ENCODE data around the gene LONP2. TPM values are rescaled to one million over a fixed set of nuclear protein-coding genes. Genes with fewer than 3 reads are reported as not detected.

LONP2 gene
- total and polyA plus RNA-seq, 4 donors = 30.0 to 304 (median 52.8) TPM

GRCh38 chr16:48291754-48292153, 47.7 kb downstream of the LONP2 start:
- TF ChIP-seq GABPA (IDR thresholded peaks at IDR 0.05 in 1 of 2, conservative IDR thresholded peaks at IDR 0.05 in 1 of 2) (no peak), FOXA1 (IDR thresholded peaks at IDR 0.05) (no peak), SP1 (IDR thresholded peaks at IDR 0.05) (no peak), JUND (IDR thresholded peaks at IDR 0.05) (no peak), FOXA2 (IDR thresholded peaks at IDR 0.05) (no peak), HNF4G (IDR thresholded peaks at IDR 0.05) (no peak), RXRA (IDR thresholded peaks at IDR 0.05) (no peak)
- TF ChIP-seq, protein P1, sequence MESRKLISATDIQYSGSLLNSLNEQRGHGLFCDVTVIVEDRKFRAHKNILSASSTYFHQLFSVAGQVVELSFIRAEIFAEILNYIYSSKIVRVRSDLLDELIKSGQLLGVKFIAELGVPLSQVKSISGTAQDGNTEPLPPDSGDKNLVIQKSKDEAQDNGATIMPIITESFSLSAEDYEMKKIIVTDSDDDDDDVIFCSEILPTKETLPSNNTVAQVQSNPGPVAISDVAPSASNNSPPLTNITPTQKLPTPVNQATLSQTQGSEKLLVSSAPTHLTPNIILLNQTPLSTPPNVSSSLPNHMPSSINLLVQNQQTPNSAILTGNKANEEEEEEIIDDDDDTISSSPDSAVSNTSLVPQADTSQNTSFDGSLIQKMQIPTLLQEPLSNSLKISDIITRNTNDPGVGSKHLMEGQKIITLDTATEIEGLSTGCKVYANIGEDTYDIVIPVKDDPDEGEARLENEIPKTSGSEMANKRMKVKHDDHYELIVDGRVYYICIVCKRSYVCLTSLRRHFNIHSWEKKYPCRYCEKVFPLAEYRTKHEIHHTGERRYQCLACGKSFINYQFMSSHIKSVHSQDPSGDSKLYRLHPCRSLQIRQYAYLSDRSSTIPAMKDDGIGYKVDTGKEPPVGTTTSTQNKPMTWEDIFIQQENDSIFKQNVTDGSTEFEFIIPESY (IDR thresholded peaks at IDR 0.05) = no peak
- TF ChIP-seq, protein P2, sequence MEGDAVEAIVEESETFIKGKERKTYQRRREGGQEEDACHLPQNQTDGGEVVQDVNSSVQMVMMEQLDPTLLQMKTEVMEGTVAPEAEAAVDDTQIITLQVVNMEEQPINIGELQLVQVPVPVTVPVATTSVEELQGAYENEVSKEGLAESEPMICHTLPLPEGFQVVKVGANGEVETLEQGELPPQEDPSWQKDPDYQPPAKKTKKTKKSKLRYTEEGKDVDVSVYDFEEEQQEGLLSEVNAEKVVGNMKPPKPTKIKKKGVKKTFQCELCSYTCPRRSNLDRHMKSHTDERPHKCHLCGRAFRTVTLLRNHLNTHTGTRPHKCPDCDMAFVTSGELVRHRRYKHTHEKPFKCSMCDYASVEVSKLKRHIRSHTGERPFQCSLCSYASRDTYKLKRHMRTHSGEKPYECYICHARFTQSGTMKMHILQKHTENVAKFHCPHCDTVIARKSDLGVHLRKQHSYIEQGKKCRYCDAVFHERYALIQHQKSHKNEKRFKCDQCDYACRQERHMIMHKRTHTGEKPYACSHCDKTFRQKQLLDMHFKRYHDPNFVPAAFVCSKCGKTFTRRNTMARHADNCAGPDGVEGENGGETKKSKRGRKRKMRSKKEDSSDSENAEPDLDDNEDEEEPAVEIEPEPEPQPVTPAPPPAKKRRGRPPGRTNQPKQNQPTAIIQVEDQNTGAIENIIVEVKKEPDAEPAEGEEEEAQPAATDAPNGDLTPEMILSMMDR (IDR thresholded peaks at IDR 0.05; ENCODE audit: low read depth, low read length, missing input control) = no peak
- TF ChIP-seq, protein P3, sequence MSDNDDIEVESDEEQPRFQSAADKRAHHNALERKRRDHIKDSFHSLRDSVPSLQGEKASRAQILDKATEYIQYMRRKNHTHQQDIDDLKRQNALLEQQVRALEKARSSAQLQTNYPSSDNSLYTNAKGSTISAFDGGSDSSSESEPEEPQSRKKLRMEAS (IDR thresholded peaks at IDR 0.05) = no peak
- H3K9me3 ChIP-seq (ENCODE audit: control insufficient read depth in 4 of 4, low read length in 3 of 4) = peaks cover 0 to 4% (median 0%) of the 10 kb centered on the region in 4 donors
- no peaks in the 10 kb centered on the region for H3K4me1 ChIP-seq (ENCODE audit: control insufficient read depth in 4 of 4, insufficient read depth in 4 of 4, low read length in 3 of 4)
- H3K4me3 ChIP-seq (ENCODE audit: low read depth in 1 of 3, low read length in 3 of 3) = no peak overlapping the region
- 85% methylated on average over 4 of the region's 4 CpGs for WGBS
- DNase-seq (ENCODE audit: low spot score) = no peak
- no peak overlapping the region for H3K9ac ChIP-seq (ENCODE audit: low read depth in 1 of 2, low read length in 2 of 2)
- H3K27ac ChIP-seq (ENCODE audit: low read depth in 1 of 2, low read length in 2 of 2) = no peak overlapping the region
- no peaks in the 10 kb centered on the region for H3K27me3 ChIP-seq (ENCODE audit: control insufficient read depth in 4 of 4, insufficient read depth in 4 of 4, low read length in 3 of 4)
- peaks cover 7 to 66% (median 40%) of the 10 kb centered on the region in 4 donors for H3K36me3 ChIP-seq (ENCODE audit: control insufficient read depth in 4 of 4, insufficient read depth in 3 of 4, low read depth in 1 of 4, low read length in 3 of 4)

- H3K4me1 ChIP-seq (ENCODE audit: control insufficient read depth in 4 of 4, insufficient read depth in 4 of 4, low read length in 3 of 4) = no peaks in the 10 kb centered on the region
- no peaks in the 10 kb centered on the region for H3K9me3 ChIP-seq (ENCODE audit: control insufficient read depth in 4 of 4, low read length in 3 of 4)
- TF ChIP-seq FOXA2 (IDR thresholded peaks at IDR 0.05) (no peak), REST (IDR thresholded peaks at IDR 0.05) (no peak), GABPA (IDR thresholded peaks at IDR 0.05 in 1 of 2, conservative IDR thresholded peaks at IDR 0.05 in 1 of 2) (no peak), HNF4G (IDR thresholded peaks at IDR 0.05) (no peak), EGR1 (IDR thresholded peaks at IDR 0.05; ENCODE audit: low read depth in 2 of 2) (no peak), NR2F2 (IDR thresholded peaks at IDR 0.05) (no peak), SP1 (IDR thresholded peaks at IDR 0.05) (no peak), HNF4A (conservative IDR thresholded peaks at IDR 0.05) (no peak), JUND (IDR thresholded peaks at IDR 0.05) (no peak), RAD21 (IDR thresholded peaks at IDR 0.05) (no peak)
- TF ChIP-seq, protein P1 (IDR thresholded peaks at IDR 0.05) = no peak
- TF ChIP-seq, protein P2 (IDR thresholded peaks at IDR 0.05; ENCODE audit: low read depth, low read length, missing input control) = no peak
- TF ChIP-seq, protein P4, sequence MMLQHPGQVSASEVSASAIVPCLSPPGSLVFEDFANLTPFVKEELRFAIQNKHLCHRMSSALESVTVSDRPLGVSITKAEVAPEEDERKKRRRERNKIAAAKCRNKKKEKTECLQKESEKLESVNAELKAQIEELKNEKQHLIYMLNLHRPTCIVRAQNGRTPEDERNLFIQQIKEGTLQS (IDR thresholded peaks at IDR 0.05) = no peak
- H3K36me3 ChIP-seq (ENCODE audit: control insufficient read depth in 4 of 4, insufficient read depth in 3 of 4, low read depth in 1 of 4, low read length in 3 of 4) = peaks cover 10 to 65% (median 39%) of the 10 kb centered on the region in 4 donors
- H3K27me3 ChIP-seq (ENCODE audit: control insufficient read depth in 4 of 4, insufficient read depth in 4 of 4, low read length in 3 of 4) = no peaks in the 10 kb centered on the region
- H3K27ac ChIP-seq (ENCODE audit: low read depth in 1 of 2, low read length in 2 of 2) = no peak overlapping the region
- WGBS = 75% methylated on average over 2 of the region's 2 CpGs
- H3K9ac ChIP-seq (ENCODE audit: low read depth in 1 of 2, low read length in 2 of 2) = no peak overlapping the region
- no peak for DNase-seq (ENCODE audit: low spot score)
- no peak overlapping the region for H3K4me3 ChIP-seq (ENCODE audit: low read depth in 1 of 3, low read length in 3 of 3)
These were observed 48.4 kb downstream of the LONP2 start for GRCh38 chr16:48292452-48292851.
